A549 (cell line): Measurements from ENCODE around the gene MCTP1.

Source experiments
- BHLHE40 ChIP-seq: IDR thresholded peaks from 2 replicates; pipeline ENCODE4 v1.6.1; 2012; ENCODE audit warnings: low read depth, low read length, inconsistent platforms
- CTCF ChIP-seq: fragments of >200 bp; sonication (Bioruptor Twin); formaldehyde crosslinking; IDR thresholded peaks from 3 replicates; pipeline ENCODE4 v1.5.1; 2016
- KDM1A ChIP-seq: fragments of 200-600 bp; sonication (generic); IDR thresholded peaks from 2 replicates; pipeline ENCODE4 v1.6.1; 2016; ENCODE audit warnings: low read depth, mild to moderate bottlenecking

- no peak for TF ChIP-seq BHLHE40
- no peak for TF ChIP-seq CTCF
- TF ChIP-seq KDM1A, result no peak
Measured at GRCh38 chr5:94967525-94967924, 317.4 kb downstream of the MCTP1 start.
